Retinal pigment epithelial cell (primary cell): Measurements from ENCODE around the gene DMD.

Experiments
- DNase-seq: peaks from one replicate; pipeline ENCODE4 v3.0.0-alpha.2; 2010; ENCODE audit warnings: low read depth
- H3K4me3 ChIP-seq: 2 replicates; pipeline ENCODE4 v1.5.1; 2011; ENCODE audit warnings: mild to moderate bottlenecking, low read length, control low read depth, moderate library complexity
- TF ChIP-seq, protein P1 (sequence below): conservative IDR thresholded peaks from 2 replicates; pipeline ENCODE4 v1.5.1; 2011; ENCODE audit warnings: low read depth, low read length, control low read depth, inconsistent platforms

DMD gene

DNA sequence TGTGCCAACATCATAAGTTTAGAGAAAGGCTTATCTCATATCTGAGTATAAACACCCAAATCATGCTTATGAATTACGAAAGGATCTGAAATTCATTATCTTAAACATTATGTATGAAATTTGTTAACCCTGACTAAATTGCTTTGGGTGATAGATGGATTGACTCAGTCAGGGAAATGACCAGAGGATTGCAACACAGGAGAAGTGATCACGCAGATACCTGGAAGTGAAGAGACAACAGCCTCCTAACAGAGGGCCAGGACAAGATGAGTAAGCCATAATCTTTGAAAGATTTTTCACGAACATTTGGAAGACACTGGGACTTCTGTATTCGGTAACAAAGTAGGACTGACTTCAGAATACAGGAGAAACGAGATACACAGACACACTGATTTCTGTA, 363.4 kb downstream of the DMD start:
- TF ChIP-seq, protein P1, sequence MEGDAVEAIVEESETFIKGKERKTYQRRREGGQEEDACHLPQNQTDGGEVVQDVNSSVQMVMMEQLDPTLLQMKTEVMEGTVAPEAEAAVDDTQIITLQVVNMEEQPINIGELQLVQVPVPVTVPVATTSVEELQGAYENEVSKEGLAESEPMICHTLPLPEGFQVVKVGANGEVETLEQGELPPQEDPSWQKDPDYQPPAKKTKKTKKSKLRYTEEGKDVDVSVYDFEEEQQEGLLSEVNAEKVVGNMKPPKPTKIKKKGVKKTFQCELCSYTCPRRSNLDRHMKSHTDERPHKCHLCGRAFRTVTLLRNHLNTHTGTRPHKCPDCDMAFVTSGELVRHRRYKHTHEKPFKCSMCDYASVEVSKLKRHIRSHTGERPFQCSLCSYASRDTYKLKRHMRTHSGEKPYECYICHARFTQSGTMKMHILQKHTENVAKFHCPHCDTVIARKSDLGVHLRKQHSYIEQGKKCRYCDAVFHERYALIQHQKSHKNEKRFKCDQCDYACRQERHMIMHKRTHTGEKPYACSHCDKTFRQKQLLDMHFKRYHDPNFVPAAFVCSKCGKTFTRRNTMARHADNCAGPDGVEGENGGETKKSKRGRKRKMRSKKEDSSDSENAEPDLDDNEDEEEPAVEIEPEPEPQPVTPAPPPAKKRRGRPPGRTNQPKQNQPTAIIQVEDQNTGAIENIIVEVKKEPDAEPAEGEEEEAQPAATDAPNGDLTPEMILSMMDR: no peak
- DNase-seq: no peak
- no peak overlapping the region for H3K4me3 ChIP-seq

GRCh38 chrX:32842053-32842452, 369.3 kb downstream of the DMD start:
- TF ChIP-seq, protein P1: no peak
- DNase-seq: no peak
- no peak overlapping the region for H3K4me3 ChIP-seq

- H3K4me3 ChIP-seq: no peak overlapping the region
- TF ChIP-seq, protein P1: no peak
- no peak for DNase-seq
Observed at GRCh38 chrX:32839781-32840180, 371.6 kb downstream of the DMD start.

- no peak for DNase-seq
- TF ChIP-seq, protein P1: no peak
Observed at GRCh38 chrX:32825009-32825408, 386.3 kb downstream of the DMD start.

GRCh38 chrX:32804034-32804433, 407.3 kb downstream of the DMD start:
- no peak overlapping the region for H3K4me3 ChIP-seq
- TF ChIP-seq, protein P1: no peak
- DNase-seq: no peak

More at GRCh38 chrX:32825009-32825408, 386.3 kb downstream of the DMD start:
- no peak overlapping the region for H3K4me3 ChIP-seq

GRCh38 chrX:32798990-32799389, 412.4 kb downstream of the DMD start:
- TF ChIP-seq, protein P1: no peak
- no peak for DNase-seq
- H3K4me3 ChIP-seq: no peak overlapping the region

DNA sequence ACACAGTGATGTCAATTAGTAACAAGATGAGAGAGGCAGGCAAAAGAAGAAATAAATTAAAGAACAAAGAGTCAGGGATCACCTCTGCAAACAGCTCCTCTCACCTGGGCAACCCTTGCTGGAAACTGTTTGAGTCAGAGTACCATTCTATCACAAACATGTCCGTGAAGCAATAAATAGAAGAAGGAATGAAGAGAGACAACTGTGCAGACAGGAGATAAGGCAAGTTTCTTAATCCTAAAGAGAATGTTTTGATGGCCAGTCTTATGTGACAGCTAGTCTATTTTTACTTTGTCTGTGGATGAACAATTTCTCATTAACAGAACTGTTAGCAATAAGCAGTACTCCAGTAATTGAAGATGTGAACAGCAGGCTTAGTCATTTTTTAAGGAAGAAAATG, 422.4 kb downstream of the DMD start:
- TF ChIP-seq, protein P1: no peak
- no peak for DNase-seq
- no peak overlapping the region for H3K4me3 ChIP-seq
